ENCODE measurements around the gene ZBTB20.

ZBTB20 gene

DNA sequence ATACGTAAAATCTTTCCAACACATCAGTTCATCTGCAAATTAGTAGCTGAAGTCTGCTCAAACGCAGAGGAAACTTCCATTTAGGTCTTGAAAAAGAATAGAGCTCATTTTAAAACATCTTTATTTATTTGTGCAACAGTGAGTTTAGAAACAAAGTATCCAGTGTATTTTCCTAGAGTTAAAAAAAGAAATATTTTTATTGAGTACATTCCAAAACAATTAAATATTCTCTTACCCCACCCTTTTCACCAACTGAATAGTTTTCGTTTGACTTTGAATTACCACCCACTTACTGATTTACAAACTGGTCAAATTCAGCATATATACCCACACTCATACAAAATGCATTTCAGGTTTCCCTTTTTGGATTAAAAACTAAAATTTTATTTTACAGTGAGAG is 104.7 kb downstream of the ZBTB20 start:
- no peaks in the 10 kb centered on the region for H3K36me3 ChIP-seq (ENCODE audit: insufficient read depth, low read length)
- no peaks in the 10 kb centered on the region for H3K4me1 ChIP-seq (ENCODE audit: insufficient read depth, low read length)
- ATAC-seq (ENCODE audit: insufficient read depth, low read depth): no peak

DNA sequence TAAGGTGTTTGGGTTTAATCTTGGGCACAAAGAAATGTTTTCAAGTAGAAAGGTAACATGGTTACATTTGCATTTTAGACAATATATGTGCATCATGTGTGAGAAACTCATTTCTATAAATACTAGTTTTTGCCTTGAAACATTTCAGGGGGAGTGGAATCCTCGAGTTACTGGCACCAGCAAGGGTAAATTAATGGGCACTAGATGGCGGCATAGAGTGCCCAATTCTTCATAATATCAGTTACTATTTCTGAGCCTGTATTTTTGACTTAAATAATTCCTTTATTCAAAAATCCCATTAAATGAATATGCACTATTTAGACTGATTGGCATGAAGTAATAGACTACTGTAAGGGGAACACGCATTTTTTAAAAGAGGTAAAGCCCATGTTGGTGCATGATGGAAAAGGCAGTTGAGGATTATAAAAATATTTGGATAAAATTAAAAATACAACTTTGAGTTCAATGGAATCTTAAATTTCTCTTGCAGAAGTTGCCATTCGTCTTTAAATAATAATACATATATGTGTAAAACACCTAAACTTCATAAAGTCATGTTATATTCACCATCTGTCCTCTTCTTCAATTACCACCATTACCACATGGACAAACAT is 106.3 kb downstream of the ZBTB20 start:
- Histone ChIP-seq H3K27ac (ENCODE audit: low read length) (no peak overlapping the region), H3K4me2 (ENCODE audit: insufficient read depth, low read length) (no peak overlapping the region), H3K79me2 (ENCODE audit: insufficient read depth, low read length) (no peaks in the 10 kb centered on the region), H3K9ac (ENCODE audit: low read depth, low read length) (no peak overlapping the region), H3K36me3 (ENCODE audit: insufficient read depth, low read length) (no peaks in the 10 kb centered on the region), H3K4me3 (ENCODE audit: low read depth in 1 of 2, low read length in 2 of 2) (no peak overlapping the region), H3K27me3 (ENCODE audit: insufficient read depth, low read length, poor library complexity) (no peaks in the 10 kb centered on the region), H2AFZ (ENCODE audit: low read depth, low read length) (no peak overlapping the region), H3K9me3 (ENCODE audit: insufficient read depth, low read length, severe bottlenecking) (no peaks in the 10 kb centered on the region), H3K4me1 (ENCODE audit: insufficient read depth, low read length) (no peaks in the 10 kb centered on the region), H4K20me1 (ENCODE audit: insufficient read depth, low read length) (no peaks in the 10 kb centered on the region; the same call in 1 of the 2 replicates)
- ATAC-seq (ENCODE audit: insufficient read depth, low read depth) (peak; percentile 71), DNase-seq (peak; percentile 46)
- TF ChIP-seq, protein P1, sequence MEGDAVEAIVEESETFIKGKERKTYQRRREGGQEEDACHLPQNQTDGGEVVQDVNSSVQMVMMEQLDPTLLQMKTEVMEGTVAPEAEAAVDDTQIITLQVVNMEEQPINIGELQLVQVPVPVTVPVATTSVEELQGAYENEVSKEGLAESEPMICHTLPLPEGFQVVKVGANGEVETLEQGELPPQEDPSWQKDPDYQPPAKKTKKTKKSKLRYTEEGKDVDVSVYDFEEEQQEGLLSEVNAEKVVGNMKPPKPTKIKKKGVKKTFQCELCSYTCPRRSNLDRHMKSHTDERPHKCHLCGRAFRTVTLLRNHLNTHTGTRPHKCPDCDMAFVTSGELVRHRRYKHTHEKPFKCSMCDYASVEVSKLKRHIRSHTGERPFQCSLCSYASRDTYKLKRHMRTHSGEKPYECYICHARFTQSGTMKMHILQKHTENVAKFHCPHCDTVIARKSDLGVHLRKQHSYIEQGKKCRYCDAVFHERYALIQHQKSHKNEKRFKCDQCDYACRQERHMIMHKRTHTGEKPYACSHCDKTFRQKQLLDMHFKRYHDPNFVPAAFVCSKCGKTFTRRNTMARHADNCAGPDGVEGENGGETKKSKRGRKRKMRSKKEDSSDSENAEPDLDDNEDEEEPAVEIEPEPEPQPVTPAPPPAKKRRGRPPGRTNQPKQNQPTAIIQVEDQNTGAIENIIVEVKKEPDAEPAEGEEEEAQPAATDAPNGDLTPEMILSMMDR (IDR thresholded peaks at IDR 0.05; ENCODE audit: borderline replicate concordance, extremely low read depth, low read length, poor library complexity, severe bottlenecking): peak; percentile 79
- no peak for TF ChIP-seq EZH2 (IDR thresholded peaks at IDR 0.05; ENCODE audit: borderline replicate concordance, low read depth, low read length, severe bottlenecking)

More for the DNA sequence above, 104.7 kb downstream of the ZBTB20 start:
- Histone ChIP-seq H3K4me2 (ENCODE audit: insufficient read depth, low read length) (no peak overlapping the region), H3K79me2 (ENCODE audit: insufficient read depth, low read length) (no peaks in the 10 kb centered on the region), H3K4me3 (ENCODE audit: low read depth in 1 of 2, low read length in 2 of 2) (no peak overlapping the region), H3K9me3 (ENCODE audit: insufficient read depth, low read length, severe bottlenecking) (no peaks in the 10 kb centered on the region), H3K27ac (ENCODE audit: low read length) (no peak overlapping the region), H4K20me1 (ENCODE audit: insufficient read depth, low read length) (no peaks in the 10 kb centered on the region; the same call in 1 of the 2 replicates), H2AFZ (ENCODE audit: low read depth, low read length) (no peak overlapping the region), H3K27me3 (ENCODE audit: insufficient read depth, low read length, poor library complexity) (no peaks in the 10 kb centered on the region), H3K9ac (ENCODE audit: low read depth, low read length) (no peak overlapping the region)
- DNase-seq: no peak
- TF ChIP-seq, protein P1 (IDR thresholded peaks at IDR 0.05; ENCODE audit: borderline replicate concordance, extremely low read depth, low read length, poor library complexity, severe bottlenecking): no peak
- TF ChIP-seq EZH2 (IDR thresholded peaks at IDR 0.05; ENCODE audit: borderline replicate concordance, low read depth, low read length, severe bottlenecking): no peak

DNA sequence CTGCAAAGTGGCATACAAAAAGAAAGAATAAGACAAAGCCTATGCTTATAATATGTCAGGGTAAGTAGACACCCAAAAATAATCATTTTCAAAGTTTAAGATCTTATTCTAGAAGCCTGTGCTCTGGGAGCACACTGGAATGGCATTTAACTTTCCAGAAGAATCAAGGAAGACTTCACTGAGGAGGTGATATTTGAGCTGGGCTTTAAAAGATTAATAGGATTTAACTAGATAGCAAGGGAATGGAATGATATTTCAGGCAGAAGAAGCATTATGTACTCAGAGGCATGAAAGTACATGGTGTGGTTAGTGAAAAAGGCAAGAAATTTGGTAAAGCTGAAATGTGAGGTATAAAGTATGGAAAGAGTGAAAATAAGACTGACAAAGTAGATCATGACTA is 106.8 kb downstream of the ZBTB20 start:
- H3K4me2 ChIP-seq (ENCODE audit: insufficient read depth, low read length): no peak overlapping the region
- no peak overlapping the region for H3K4me3 ChIP-seq (ENCODE audit: low read depth in 1 of 2, low read length in 2 of 2)
- no peaks in the 10 kb centered on the region; the same call in 1 of the 2 replicates for H4K20me1 ChIP-seq (ENCODE audit: insufficient read depth, low read length)
- no peaks in the 10 kb centered on the region for H3K4me1 ChIP-seq (ENCODE audit: insufficient read depth, low read length)
- DNase-seq: no peak
- no peaks in the 10 kb centered on the region for H3K27me3 ChIP-seq (ENCODE audit: insufficient read depth, low read length, poor library complexity)
- no peak for TF ChIP-seq EZH2 (IDR thresholded peaks at IDR 0.05; ENCODE audit: borderline replicate concordance, low read depth, low read length, severe bottlenecking)
- TF ChIP-seq, protein P1 (IDR thresholded peaks at IDR 0.05; ENCODE audit: borderline replicate concordance, extremely low read depth, low read length, poor library complexity, severe bottlenecking): no peak
- no peaks in the 10 kb centered on the region for H3K9me3 ChIP-seq (ENCODE audit: insufficient read depth, low read length, severe bottlenecking)
- no peaks in the 10 kb centered on the region for H3K79me2 ChIP-seq (ENCODE audit: insufficient read depth, low read length)
- H3K9ac ChIP-seq (ENCODE audit: low read depth, low read length): no peak overlapping the region
- H3K36me3 ChIP-seq (ENCODE audit: insufficient read depth, low read length): no peaks in the 10 kb centered on the region
- H3K27ac ChIP-seq (ENCODE audit: low read length): no peak overlapping the region
- no peak for ATAC-seq (ENCODE audit: insufficient read depth, low read depth)
- H2AFZ ChIP-seq (ENCODE audit: low read depth, low read length): no peak overlapping the region

Data from DND-41 (cell line).